Activated CD4-positive, CD25-positive, alpha-beta regulatory T cell treated with anti-CD3 and anti-CD28 coated beads, Interleukin-2, amount 50 U/mL, for 16 hours (primary cell): ENCODE results near the gene CTH.
"Not testable (repeated sequence)": the region's sequence is repeated elsewhere in the genome, so short reads cannot be mapped to it uniquely, and the experiment has no call there.

Experiments
- DNase-seq: peaks from one replicate; pipeline ENCODE4 v3.0.0-alpha.2; 2020; ENCODE audit warnings: low read depth, low spot score

The CTH gene

DNA sequence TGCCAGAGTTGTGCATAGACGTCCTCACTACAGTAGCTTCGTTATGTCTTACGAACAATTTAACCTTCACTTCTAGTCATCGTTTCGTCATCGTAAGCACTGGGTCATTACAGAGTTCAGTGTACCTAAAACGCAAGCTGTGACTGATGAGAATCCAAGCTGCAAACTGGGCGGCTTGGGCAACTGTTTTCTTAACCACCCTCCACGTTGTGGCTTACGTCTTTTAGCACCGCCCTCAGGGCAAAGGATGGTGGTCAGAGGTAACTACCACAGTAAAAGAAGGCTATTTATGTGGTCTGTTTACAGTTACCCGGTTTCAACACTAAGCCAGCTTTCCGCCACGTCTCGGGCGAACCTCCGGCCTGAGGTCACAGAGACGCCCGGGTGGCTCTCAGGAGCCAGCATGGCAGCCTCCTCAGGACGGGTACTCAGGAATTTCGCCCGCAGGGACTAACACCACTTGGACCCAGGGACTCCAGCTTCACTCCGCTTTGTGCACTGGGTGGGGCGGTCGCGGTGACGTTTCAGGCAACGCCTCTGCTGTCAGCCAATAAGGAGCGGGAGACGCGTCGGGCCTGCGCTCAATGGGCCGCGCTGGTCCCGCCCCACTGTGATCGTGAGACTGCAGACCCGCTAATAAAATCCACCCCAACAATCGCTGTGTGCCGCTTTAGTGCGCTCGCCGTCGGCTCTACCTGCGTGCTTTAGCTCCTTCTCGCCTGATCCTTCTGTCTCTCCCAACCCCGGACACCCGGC lies at the start of gene CTH:
Gene CTH (plus strand): TSS at position 665 of the 756 bp plus-strand sequence. CDS start 148 bp downstream, outside the sequence.
- peak; percentile 74 for DNase-seq

DNA sequence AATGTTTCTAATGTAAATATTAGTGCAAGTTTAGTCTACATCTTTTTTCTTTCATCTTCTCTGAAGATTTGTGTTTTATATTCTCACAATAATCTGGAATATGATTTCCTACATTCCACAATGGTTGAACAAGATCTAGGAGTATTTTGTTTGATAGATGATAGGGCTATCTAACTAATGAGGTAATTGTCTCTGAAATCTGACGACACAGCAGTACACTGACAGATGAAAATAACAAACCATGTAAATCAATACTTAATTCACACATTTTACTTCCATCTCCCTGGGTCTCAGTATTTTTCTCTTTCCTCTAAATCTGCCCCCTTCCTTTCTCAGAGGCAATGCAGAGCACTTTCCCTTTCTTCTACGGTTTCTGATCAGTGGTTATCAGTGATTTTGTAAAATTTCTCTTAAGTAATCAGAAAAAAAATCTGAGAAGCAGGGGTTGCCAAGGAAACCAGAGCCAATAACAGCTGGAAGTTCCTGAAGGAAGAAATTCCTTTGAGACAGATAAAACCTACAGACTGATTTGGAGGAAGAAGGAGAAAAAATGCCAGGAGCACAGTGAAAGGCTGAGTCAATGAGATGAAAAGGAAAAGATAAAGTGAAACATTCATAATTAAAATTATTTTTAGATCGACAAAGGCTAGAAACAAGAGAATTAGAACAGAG lies 49.2 kb upstream of the CTH start:
- no peak for DNase-seq

DNA sequence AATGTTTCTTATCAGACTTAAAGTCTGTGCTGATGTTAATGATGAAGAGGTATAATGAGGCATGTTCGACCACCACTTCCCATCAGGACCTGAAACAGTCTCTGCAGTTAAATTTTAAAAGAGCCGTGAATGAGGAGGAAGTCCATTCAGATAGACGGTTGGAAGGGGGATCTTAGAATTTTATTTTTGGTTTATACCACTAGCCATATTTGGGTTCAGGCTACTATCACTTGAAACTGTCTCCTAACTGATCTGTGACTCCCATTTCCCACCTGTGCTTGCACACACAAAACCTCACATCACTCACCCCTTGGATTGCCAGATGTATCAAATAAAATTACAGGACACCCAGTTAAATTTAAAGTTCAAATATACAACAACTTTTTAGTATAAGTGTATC lies 46.6 kb upstream of the CTH start:
- no peak for DNase-seq

DNA sequence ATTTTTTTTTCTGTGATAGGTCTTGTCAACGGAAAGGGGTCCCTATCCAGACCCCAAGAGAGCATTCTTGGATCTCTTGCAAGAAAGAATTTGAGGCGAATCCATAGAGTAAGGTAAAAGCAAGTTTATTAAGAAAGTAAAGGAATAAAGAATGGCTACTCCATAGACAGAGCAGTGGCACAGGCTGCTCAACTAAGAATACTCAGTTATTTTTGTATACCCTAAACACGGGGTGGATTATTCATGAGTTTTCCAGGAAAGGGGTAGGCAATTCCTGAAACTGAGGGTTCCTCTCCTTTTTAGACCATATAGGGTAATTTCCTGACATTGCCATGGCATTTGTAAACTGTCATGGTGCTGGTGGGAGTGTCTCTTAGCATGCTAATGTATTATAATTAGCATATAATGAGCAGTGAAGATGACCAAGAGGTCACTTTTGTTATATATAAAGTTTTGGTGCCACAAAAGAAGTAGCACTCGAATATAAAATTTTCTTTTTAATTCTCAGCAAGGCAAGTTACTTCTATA lies 44.6 kb upstream of the CTH start:
- not testable (repeated sequence) for DNase-seq

DNA sequence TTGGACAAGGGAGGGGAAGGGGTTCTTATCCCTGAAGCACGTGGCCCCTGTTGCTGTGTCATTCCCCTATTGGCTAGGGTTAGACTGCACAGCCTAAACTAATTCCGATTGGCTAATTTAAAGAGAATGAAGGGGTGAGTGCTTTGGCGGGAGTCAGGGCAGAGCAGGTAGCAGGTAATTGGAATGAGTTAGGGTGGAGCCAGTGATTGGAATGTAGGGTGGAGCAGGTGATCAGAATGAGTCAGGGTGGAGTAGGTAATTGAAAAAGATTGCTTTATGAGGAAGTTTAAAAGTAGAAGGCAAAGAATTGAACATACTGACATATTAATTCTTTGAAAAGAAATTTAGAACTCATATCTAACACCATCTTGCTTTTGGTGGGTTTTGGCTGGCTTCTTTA lies 44.1 kb upstream of the CTH start:
- DNase-seq, result not testable (repeated sequence)

DNA sequence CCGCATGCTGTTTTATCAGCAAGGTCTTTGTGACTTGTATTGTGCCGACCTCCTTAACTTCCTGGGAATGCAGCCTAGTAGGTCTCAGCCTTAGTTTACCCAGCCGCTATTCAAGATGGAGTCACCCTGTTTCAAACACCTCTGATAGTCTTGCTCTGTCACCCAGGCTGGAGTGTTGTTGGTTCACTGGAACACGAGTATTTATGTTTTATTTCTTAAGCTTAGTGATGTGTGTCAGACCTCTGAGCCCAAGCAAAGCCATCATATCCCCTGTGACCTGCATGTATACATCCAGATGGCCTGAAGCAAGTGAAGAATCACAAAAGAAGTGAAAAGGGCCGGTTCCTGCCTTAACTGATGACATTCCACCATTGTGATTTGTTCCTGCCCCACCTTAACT lies 43.7 kb upstream of the CTH start:
- DNase-seq, result not testable (repeated sequence)

DNA sequence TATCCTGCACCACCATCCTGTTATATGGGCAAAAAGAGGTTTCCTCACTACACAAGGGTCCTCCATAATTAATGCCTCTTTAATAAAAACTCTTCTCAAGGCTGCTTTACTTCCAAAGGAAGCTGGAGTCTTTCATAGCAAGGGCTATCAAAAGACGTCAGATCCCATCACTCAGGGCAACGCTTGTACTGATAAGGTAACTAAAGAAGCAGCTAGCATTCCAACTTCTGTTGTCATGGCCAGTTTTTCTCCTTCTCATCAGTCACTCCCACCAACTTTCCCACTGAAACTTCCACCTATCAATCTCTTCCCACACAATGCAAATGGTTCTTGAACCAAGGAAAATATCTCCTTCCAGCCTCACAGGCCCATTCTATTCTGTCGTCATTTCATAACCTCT lies 39.5 kb upstream of the CTH start:
- not testable (repeated sequence) for DNase-seq

DNA sequence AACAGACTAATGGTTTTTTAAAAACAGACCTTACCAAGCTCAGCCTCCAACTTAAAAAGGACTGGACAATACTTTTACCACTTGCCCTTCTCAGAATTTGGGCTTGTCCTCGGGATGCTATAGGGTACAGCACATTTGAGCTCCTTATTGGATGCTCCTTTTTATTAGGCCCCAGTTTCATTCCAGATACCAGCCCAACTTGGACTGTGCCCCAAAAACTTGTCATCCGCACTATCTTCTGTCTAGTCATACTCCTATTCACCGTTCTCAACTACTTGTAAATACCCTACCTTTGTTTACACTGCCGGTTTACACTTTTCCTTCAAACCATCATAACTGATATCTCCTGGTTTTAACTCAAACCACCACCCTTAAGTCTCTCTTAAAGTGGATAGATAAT lies 38.6 kb upstream of the CTH start:
- no peak for DNase-seq

DNA sequence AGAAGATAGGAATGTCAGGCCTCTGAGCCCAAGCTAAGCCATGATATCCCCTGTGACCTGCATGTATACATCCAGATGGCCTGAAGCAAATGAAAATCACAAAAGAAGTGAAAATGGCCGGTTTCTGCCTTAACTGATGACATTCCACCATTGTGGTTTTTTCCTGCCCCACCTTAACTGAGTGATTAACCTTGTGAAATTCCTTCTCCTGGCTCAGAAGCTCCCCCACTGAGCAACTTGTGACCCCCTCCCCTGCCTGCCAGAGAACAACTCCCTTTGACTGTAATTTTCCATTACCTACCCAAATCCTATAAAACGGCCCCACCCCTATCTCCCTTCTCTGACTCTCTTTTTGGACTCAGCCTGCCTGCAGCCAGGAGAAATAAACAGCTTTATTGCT lies 37.5 kb upstream of the CTH start:
- DNase-seq, result not testable (repeated sequence)

DNA sequence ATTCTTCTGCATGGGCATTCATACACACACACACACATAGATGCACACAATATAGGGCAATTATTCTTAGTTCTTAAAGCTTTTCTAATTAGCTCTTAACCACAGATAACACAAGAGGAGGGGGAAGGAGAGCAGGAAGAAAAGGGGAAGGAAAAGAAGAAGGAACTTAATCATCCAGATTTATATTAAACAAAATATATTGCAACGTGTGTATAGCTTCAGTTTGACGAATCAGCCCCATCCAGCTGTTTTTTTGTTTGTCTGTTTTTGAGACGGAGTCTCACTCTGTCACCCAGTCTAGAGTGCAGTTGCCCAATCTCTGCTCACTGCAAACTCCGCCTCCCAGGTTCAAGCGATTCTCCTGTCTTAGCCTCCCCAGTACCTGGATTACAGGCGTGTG lies 34.9 kb upstream of the CTH start:
- DNase-seq, result no peak

DNA sequence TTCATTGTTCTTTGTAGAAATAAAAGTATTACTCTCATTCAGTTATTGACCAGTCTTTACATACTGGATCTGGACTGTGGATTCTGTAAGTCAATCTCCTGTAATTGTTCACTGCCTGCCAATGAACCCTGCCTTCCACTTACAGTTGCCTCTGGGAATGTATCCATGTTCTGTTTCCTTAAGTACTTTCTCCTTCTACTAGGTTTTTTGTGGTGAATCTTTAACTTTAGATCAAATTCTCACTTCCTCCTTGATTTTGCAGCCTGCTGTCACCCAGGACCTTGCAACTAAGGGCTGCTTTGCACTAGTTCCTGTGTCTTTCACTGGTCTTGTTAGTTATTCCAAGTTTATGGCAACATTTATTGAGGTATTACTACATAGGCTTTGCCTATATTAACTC lies 28.4 kb upstream of the CTH start:
- no peak for DNase-seq

DNA sequence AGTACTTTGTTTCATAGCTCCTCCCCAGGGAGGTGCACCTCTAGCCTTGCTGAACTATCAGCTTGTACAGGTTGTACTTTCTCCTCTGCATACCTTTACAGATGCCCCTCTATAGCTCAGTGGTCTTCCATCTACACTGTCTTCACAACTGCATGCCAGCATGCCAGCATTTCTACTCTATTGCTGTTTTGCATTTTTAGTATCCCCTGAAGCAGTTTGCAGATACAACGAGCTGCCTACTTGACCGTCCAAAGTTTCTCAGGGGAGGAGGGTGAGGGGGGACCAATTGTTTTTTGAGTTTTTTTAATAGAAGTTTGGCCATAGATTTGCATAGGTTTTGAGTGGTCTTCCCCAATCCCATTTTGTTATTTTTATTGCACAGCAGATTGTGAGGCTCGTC lies 27.6 kb upstream of the CTH start:
- no peak for DNase-seq

DNA sequence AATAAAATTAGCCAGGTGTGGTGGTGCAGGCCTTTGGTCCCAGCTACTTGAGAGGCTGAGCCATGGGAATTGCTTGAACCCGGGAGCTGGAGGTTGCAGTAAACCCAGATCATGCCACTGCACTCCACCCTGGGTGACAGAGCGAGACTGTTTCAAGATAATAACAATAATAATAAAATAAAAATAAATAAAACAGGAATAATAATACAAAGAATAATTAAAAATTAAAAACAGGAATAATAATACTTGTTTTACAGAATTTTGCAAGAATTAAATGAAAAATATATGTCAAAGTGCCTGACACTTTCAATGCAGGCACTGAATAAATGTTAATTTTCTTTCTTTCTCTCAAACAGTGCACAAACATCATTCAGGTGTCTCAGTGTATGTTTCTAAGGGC lies 26.5 kb upstream of the CTH start:
- no peak for DNase-seq

DNA sequence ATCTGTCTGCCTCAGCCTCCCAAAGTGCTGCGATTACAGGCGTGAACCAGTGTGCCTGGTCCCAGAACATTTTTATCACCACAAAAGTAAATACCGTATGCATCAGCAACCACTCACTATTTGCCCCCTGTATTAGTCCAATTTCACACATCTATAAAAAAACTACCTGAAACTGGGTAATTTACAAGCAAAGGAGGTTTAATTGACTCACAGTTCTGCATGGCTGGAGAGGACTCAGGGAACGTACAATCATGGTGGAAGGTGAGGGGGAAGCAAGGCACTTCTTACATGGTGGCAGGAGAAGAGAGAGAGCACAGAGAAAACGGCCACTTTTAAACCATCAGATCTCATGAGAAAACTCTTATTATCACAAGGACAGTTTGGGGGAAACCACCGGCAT lies 25.6 kb upstream of the CTH start:
- no peak for DNase-seq

DNA sequence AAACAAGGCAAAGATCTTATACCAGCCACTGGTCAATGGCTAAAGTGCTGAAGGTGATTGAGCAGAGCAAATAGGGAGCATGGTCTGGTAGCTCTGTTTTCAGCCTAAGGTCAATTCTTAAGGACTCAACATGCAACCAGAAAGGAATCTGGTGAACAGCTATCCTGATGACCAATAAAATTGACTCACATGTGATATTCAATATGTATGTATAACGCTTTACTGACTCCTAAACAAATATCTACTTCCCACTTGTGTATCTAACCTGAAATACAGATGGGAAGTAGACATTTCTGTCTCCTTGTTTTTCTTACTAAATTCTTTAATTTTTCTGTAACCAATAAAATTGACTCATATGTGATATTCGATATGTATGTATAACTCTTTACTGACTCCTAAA lies 24.9 kb upstream of the CTH start:
- no peak for DNase-seq

DNA sequence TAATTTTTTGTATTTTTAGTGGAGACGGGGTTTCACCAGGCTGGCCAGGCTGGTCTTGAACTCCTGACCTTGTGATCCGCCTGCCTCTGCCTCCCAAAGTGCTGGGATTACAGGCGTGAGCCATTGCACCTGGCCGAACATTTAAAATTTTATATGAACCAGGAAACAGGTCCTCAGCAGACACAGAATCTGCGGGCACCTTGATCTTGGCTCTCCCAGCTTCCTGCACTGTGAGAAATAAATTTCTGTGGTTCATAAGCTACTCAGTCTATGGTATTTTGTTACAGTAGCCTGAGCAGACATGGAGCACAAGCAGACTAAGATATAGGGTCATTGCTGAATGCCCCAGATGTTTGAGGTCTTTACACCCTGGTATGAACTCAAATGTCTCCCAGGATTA lies 23.6 kb upstream of the CTH start:
- DNase-seq, result no peak

DNA sequence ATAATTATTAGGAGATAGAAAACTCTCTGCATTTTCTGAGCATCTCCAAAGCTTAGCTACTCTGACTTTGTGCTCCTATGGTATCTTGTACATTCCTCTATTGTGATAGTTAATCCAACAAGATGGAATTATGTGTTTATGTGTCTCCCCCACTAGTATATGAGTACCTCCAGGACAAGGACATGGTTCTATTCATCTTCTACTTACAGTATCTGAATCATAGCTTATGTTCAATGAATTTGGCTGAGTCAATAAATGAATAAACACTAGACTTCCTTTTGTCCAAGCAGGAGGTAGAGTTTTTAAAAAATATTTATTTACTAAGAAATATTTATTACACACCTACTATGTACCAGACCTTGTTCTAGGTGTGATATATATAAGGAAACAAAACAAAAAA lies 18.4 kb upstream of the CTH start:
- DNase-seq, result no peak

DNA sequence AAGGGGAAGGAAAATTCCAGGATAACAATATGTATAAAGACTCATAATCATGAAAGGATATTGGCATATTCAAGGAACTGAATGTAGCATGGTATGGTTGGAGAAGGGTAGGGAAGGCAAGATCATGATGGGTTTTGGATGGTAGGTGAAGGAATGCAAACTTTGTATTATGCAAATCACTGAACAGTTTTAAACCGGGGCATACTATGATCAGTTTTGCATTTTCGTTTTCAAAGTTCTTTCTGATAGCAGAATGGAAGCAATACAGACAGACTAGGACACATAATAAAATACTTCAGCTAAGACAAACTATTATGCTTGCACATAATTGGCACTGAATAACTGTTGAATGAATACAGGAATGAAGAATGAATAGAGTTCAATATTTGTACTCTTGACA lies 14.5 kb upstream of the CTH start:
- no peak for DNase-seq

DNA sequence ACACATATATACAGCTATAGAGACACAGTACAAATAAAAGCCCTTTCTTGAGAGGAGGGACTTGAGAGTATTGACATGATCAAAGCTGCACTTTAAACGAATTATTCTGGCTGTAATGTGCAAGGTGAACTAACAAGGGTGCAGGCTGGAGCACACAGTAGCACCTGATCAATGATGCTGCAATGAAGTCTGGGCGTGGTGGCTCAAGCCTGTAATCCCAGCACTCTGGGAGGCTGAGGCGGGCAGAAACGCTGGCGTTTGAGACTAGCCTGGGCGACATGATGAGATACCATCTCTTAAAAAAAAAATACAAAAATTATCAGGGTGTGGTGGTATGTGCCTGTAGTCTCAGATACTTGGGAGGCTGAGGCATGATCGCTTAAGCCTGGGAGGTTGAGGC lies 14.1 kb upstream of the CTH start:
- no peak for DNase-seq

DNA sequence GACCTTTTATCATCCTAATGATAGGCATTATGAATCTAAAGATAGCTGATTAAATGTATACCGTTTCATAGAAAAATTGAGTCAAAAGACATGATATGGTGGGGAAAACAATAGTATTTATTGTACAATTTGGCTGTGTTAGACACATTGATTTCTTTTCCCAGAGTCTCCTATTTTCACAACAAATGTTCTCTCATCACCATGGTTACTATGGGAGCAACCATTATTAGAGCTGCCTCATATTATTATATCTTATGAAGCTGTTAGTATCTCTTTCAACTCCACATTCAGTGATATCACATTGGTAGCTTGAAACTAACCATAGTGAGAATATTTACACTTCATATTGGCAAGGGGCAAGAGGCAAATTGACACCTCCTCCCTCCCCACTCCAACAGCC lies 10.7 kb upstream of the CTH start:
- DNase-seq, result no peak

DNA sequence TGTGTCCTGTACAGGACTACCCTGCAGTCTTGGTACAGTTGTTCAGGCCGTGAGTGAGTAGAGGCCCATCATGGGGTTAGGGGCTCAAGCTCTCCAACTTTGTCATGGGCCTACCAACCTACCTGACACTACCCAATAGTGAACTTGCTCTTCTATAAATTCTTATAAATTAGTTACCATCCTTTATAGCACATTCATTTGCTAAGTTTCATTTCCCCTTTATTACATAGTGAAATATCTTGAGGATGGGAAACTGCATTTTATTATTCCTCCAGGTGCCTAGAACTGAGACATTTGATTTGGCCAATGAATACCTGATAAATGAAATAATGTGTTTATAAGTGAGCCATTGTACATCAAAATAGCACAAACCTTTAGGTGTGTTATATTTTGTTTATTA lies 9.1 kb upstream of the CTH start:
- no peak for DNase-seq

DNA sequence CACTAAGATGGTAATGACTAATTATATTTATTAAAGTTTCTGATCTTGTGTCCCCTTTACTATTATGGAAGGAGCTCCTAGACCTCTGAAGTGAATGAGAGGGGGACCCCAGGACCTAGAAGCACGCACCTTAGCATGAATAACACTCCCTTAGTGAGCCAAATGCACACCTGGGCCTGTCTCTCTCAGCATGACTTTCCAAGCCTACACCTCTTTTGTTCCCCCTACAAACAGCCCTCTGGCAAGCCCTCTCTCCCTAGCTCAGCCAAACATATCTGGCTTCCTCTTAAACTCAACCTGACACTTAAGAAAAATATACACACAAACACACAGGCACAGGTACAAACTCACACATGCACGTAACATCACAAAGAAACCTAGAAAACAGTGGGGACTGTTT lies 7.3 kb upstream of the CTH start:
- DNase-seq, result no peak

DNA sequence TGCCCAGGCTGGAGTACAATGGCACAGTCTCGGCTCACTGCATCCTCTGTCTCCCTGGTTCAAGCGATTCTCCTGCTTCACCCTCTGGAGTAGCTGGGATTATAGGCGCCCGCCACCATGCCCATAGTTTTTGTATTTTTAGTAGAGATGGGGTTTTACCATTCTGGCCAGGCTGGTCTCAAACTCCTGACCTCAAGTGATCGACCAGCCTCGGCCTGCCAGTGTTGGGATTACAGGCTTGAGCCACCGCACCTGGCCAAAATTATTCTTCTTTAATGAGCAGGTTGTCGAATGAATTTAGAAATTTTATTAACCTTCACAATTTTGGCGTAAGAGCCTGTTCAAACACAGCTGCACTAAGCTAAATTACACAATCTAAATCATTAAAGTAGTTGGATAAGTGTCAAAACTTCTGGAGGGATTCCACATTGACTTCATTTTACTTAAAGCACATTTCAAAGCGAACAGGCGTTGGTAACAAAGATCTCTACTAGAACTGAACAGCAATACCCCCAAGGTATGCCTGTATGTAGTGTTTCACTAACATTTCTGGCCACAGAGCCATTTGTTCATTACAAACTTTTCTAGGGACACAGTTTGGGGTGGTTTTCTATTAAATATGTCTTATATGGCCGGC lies 5.2 kb upstream of the CTH start:
- no peak for DNase-seq
